Measurements from ENCODE around the gene ABI3BP.

DNA sequence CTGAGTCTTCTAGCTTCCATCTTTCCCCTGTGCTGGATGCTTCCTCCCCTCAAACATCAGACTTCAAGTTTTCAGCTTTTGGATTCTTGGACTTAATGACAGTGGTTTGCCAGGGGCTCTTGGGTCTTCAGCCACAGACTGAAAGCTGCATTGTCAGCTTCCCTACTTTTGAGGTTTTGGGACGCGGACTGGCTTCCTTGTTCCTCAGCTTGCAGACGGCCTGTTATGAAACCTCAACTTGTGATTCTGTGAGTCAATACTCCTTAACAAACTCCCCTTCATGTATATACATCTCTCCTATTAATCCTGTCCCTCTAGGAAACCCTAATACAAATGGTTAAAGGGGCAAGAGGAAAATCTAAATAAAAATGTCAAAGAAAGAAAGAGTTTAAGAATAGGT is 100.1 kb downstream of the ABI3BP start:
- TF ChIP-seq, protein P1, sequence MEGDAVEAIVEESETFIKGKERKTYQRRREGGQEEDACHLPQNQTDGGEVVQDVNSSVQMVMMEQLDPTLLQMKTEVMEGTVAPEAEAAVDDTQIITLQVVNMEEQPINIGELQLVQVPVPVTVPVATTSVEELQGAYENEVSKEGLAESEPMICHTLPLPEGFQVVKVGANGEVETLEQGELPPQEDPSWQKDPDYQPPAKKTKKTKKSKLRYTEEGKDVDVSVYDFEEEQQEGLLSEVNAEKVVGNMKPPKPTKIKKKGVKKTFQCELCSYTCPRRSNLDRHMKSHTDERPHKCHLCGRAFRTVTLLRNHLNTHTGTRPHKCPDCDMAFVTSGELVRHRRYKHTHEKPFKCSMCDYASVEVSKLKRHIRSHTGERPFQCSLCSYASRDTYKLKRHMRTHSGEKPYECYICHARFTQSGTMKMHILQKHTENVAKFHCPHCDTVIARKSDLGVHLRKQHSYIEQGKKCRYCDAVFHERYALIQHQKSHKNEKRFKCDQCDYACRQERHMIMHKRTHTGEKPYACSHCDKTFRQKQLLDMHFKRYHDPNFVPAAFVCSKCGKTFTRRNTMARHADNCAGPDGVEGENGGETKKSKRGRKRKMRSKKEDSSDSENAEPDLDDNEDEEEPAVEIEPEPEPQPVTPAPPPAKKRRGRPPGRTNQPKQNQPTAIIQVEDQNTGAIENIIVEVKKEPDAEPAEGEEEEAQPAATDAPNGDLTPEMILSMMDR (IDR thresholded peaks at IDR 0.05; ENCODE audit: insufficient read depth, low read length, poor library complexity, severe bottlenecking) = no peak
- no peak for TF ChIP-seq EZH2phosphoT487 (conservative IDR thresholded peaks at IDR 0.05; ENCODE audit: low read length)

All from SU-DHL-6 (cell line).